Small intestine (tissue), 7 donors: ENCODE results near the gene TFB1M. TPM values are rescaled to one million over a fixed set of nuclear protein-coding genes. Genes with fewer than 3 reads are reported as not detected.

Experiments used
- DNase-seq, 2 donors: peaks; one replicate each; pipeline versions ENCODE4 v3.0.0 to v3.0.0-alpha.2; 2013
- FAIRE-seq: peaks from 2 replicates; lab custom pipeline; 2012; peaks lifted over from hg19 to GRCh38; lab: Jason Lieb, UNC
- H3K27ac ChIP-seq, 3 donors: one replicate each; pipeline ENCODE4 v1.5.1; 2013; ENCODE audit warnings: low read length in 2 of 3, mild to moderate bottlenecking in 2 of 3, control low read depth in 1 of 3, inconsistent platforms in 1 of 3, low read depth in 1 of 3, moderate library complexity in 1 of 3
- H3K27me3 ChIP-seq, 3 donors: one replicate each; pipeline ENCODE4 v1.6.1; 2013; ENCODE audit warnings: low read length in 3 of 3, inconsistent platforms in 1 of 3; ENCODE audit not compliant: control insufficient read depth in 3 of 3, insufficient read depth in 3 of 3
- H3K36me3 ChIP-seq, 3 donors: one replicate each; pipeline ENCODE4 v1.6.1; 2013; ENCODE audit warnings: low read length in 3 of 3, inconsistent platforms in 1 of 3, low read depth in 1 of 3, mild to moderate bottlenecking in 1 of 3, moderate library complexity in 1 of 3; ENCODE audit not compliant: control insufficient read depth in 3 of 3, insufficient read depth in 2 of 3
- H3K4me1 ChIP-seq, 3 donors: one replicate each; pipeline ENCODE4 v1.6.1; 2013; ENCODE audit warnings: low read length in 2 of 3, inconsistent platforms in 1 of 3, low read depth in 1 of 3, mild to moderate bottlenecking in 1 of 3, moderate library complexity in 1 of 3; ENCODE audit not compliant: control insufficient read depth in 3 of 3, insufficient read depth in 2 of 3
- H3K4me3 ChIP-seq, 3 donors: one replicate each; pipeline ENCODE4 v1.5.1; 2013; ENCODE audit warnings: low read length in 3 of 3, control low read depth in 1 of 3, inconsistent platforms in 1 of 3, low read depth in 1 of 3, mild to moderate bottlenecking in 1 of 3, moderate library complexity in 1 of 3
- H3K9me3 ChIP-seq, 2 donors: one replicate each; pipeline ENCODE4 v1.6.1; 2013; ENCODE audit warnings: low read depth in 1 of 2, low read length in 1 of 2; ENCODE audit not compliant: control insufficient read depth in 2 of 2, insufficient read depth in 1 of 2
- WGBS, 3 donors: extraction: QIAGEN DNeasy Blood & Tissue Kit; methylation state at CpG; one replicate each; pipeline ENCODE4 v1.1.7; 2013; 5-methylcytosine and 5-hydroxymethylcytosine counted together
- polyA plus RNA-seq, 4 donors: library from polyadenylated mRNA; stranded (reverse) in 3 of 4; unstranded in 1 of 4; fragments of 200-250 nt in 3 of 4; fragments of 120-200 nt in 1 of 4; gene quantifications; one replicate each; pipeline versions ENCODE4 v1.2.1 to v1.2.3, GENCODE V29; 2013
- donor health status: healthy with polysubstance abuse.
- donor health status: control.
- donor health status: control.
- donor health status: Bipolar disorder and iron deficiency.
- donor health status: healthy.

Gene TFB1M
- polyA plus RNA-seq, 4 donors = 5.4 to 16.5 (median 14.3) TPM

DNA sequence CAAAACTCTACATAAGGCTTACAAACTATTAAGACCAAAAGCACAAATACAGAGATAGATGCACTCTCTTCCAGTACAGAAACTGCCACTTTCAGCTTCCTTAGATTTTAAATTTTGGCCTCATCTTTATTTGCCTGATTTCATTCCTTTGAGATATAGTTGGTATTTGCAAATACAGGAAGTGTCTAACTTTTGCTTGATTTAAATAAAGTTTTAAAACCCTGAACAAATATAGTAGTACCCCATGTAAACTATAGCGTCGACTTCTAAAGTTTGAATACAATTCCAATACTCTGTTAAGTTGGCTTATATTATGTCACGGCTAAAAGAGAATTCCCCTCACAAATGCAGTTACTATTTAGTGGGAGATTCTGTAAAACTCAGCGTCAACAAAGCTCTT is 51.6 kb downstream of the TFB1M start:
- no peak for FAIRE-seq
- no peaks in the 10 kb centered on the region for H3K4me1 ChIP-seq
- no peaks in the 10 kb centered on the region for H3K9me3 ChIP-seq
- H3K27me3 ChIP-seq = no peaks in the 10 kb centered on the region
- no peak overlapping the region for H3K27ac ChIP-seq
- no peak for DNase-seq
- 90 to 97% (median 97%) methylated on average over 4 of the region's 4 CpGs for WGBS, 3 donors
- H3K36me3 ChIP-seq = peaks cover 0 to 37% (median 10%) of the 10 kb centered on the region in 3 donors
- H3K4me3 ChIP-seq = no peak overlapping the region

DNA sequence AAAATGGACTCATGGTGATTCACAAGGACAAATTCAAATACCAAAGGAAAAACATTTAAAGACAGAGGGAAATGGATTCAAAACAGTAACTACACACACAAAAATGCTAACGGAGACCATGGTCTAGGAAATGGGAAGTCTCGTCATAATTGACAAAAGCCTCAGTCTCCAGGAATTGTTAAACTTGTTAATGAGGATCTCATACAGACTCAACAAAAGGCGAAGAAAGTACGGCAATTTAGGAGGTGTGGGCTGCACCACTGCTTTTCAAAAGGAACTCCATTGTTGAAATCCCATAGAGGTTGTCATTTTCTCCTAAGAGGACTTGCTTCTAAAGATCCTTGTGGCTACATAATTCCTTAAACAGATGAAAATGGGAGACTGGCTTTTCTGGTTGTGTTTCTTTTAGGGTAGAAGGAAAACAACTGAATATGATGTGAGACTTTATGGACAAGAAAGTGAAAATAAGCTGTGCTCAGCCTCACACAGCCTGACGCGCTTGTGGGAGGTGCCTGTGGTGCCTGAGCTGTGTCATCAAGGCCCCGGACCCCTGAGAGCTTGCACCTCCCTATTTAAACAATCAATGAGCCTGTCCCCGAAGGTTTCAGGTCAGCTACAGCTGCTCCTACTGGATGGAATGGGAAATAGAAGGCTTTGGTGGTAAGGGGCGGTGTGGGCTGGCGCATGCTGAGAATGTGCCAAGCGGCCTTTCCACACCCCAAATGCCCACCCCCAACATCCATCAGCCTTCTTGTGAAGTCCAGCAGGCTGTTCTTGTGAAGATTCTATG is 53.0 kb downstream of the TFB1M start:
- Histone ChIP-seq H3K27ac (no peak overlapping the region), H3K4me3 (no peak overlapping the region), H3K9me3 (no peaks in the 10 kb centered on the region), H3K27me3 (no peaks in the 10 kb centered on the region), H3K36me3 (peaks cover 3 to 41% (median 14%) of the 10 kb centered on the region in 3 donors), H3K4me1 (no peaks in the 10 kb centered on the region)
- DNase-seq (no peak), FAIRE-seq (no peak)
- 88 to 94% (median 91%) methylated on average over 11 of the region's 11 CpGs for WGBS, 3 donors

DNA sequence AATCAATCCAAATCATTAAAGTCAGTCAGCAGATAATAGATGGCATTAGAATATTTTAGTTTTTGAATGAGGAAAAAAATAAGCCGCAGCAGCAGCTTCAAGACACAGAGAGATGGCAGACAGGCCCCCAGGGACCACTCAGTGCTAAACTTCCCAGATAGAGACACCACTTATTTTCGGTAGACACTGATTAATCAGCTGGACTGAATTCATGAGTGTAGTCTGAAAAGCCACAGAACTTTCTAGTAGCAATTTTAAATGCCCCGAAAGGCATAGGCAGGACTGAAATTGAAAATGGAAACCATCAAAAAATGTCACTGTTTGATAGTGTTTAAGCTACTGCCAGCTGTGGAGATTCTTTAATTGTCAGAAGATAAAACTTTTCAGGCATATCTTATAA is 53.6 kb downstream of the TFB1M start:
- H3K4me3 ChIP-seq = no peak overlapping the region
- H3K27ac ChIP-seq = no peak overlapping the region
- 52 to 69% (median 64%) methylated on average over 3 of the region's 3 CpGs for WGBS, 3 donors
- no peaks in the 10 kb centered on the region for H3K4me1 ChIP-seq
- peaks cover 3 to 41% (median 14%) of the 10 kb centered on the region in 3 donors for H3K36me3 ChIP-seq
- DNase-seq = no peak
- FAIRE-seq = no peak
- H3K9me3 ChIP-seq = no peaks in the 10 kb centered on the region
- H3K27me3 ChIP-seq = no peaks in the 10 kb centered on the region

DNA sequence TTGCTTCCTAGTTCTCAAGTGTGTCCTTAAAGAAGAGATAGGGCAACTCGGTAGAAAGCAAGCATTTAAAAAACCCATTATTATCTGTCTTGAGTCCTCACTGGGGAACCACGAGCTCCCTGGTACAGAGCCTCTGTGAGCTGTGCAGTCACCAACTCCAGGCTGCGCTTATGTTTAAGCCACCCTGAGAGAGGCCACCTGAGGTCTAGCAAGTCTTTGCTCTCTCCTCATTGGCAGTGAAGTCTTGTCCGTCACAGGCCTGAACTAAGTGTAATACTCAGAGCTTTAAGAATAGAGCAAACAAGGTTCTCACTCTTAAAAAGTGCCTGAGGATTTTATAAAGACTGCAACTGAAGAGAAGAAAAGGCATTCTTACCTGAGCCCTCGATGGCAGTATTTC is 54.4 kb downstream of the TFB1M start:
- Histone ChIP-seq H3K4me3 (no peak overlapping the region), H3K27ac (no peak overlapping the region), H3K27me3 (no peaks in the 10 kb centered on the region), H3K36me3 (peaks cover 3 to 42% (median 16%) of the 10 kb centered on the region in 3 donors), H3K9me3 (no peaks in the 10 kb centered on the region), H3K4me1 (no peaks in the 10 kb centered on the region)
- FAIRE-seq (no peak), DNase-seq (no peak)
- WGBS, 3 donors = 90 to 92% (median 91%) methylated on average over 5 of the region's 5 CpGs

DNA sequence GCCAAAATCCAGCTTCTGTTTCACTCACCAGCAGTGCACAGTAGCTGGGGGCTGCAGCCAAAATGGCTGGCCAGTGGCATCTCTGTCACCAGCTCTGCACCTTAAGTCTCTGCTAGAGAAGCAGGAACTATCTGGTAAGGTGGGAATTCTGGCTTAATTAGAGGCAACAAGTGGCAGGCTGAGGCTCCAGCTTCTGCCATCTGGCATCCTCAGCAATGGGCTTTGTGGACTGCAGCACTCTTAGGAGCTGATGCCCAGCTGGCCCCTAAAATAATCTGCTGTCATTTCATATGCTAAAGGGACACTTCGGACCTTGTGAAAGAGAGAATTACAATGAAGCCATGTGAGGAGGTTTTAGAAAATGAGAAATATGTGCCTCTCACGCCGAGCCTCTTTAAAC is 55.1 kb downstream of the TFB1M start:
- H3K27me3 ChIP-seq = no peaks in the 10 kb centered on the region
- FAIRE-seq = no peak
- no peaks in the 10 kb centered on the region for H3K4me1 ChIP-seq
- no peak overlapping the region for H3K4me3 ChIP-seq
- WGBS, 3 donors = 95 to 97% (median 96%) methylated on average over 3 of the region's 3 CpGs
- no peak overlapping the region for H3K27ac ChIP-seq
- no peaks in the 10 kb centered on the region for H3K9me3 ChIP-seq
- peaks cover 3 to 42% (median 22%) of the 10 kb centered on the region in 3 donors for H3K36me3 ChIP-seq
- DNase-seq = no peak

DNA sequence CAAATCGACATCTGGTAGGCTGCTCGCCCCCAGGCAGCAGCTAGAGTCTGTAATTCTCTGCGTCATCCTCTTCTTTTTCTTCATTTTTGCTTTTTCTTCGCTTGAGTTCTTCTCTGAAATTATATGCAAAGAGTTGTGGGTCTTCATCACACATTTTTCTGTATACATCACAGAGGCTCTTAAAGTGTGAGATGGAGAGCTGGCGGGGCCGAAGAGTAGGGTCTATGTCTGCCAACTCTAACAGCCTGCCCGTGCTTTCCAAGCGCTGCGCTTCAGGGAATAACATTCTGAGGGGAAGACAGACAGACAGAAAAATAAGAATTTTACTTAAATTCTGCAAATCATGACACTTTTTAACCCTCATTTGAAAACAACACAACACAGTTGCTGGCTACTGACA is 56.5 kb downstream of the TFB1M start:
- Histone ChIP-seq H3K27ac (no peak overlapping the region), H3K27me3 (no peaks in the 10 kb centered on the region), H3K9me3 (no peaks in the 10 kb centered on the region), H3K4me1 (no peaks in the 10 kb centered on the region), H3K4me3 (no peak overlapping the region), H3K36me3 (peaks cover 4 to 45% (median 26%) of the 10 kb centered on the region in 3 donors)
- DNase-seq (no peak), FAIRE-seq (no peak)
- WGBS, 3 donors = 89 to 98% (median 96%) methylated on average over 9 of the region's 9 CpGs

DNA sequence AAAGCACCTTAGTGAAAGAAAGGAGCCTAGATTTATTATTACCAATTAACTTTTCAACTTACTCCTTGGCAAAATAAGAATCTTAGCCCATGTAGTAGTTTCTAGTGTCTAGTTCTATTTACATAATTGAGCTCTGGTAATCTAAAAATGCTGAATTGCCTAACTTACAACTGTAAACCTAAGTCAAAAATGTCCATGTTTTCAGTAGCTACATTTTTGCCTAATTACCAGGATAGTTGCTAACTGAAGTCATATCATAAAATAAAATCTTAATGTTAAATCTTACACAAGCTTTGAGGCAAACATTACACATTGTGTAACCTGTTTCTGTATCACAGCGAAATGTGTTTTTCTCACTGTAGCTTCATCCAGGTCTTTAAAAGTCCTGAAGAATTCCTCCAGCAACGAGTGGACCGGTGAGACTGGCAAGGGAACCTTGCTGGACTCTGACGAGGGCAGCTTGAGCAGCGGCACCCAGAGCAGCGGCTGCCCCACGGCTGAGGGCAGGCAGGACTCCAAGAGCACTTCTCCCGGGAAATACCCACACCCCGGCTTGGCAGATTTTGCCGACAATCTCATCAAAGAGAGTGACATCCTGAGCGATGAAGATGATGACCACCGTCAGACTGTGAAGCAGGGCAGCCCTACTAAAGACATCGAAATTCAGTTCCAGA is 58.0 kb downstream of the TFB1M start:
- Histone ChIP-seq H3K4me3 (no peak overlapping the region), H3K36me3 (peaks cover 6 to 53% (median 29%) of the 10 kb centered on the region in 3 donors), H3K27me3 (no peaks in the 10 kb centered on the region), H3K4me1 (no peaks in the 10 kb centered on the region), H3K27ac (no peak overlapping the region), H3K9me3 (no peaks in the 10 kb centered on the region)
- FAIRE-seq (no peak), DNase-seq (no peak)
- 86 to 87% (median 87%) methylated on average over 13 of the region's 13 CpGs for WGBS, 3 donors

DNA sequence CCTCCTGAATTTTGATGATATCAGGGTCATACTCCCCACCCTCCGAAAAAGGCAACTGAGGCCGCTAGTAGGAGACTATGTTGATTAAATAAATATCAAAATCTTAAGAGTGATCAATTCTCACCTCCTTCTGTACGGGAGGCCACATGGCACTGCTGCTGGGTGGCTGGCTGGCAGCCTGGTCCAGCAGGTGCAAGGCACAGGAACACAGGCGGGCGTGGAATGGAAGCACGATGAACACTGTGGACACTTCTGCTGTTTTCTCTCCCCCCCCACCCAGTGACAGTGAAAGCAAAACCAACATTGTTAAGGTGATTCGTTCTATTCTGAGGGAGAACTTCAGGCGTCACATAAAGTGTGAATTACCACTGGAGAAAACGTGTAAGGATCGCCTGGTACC is 60.1 kb downstream of the TFB1M start:
- H3K4me1 ChIP-seq = no peaks in the 10 kb centered on the region
- 62 to 86% (median 71%) methylated on average over 10 of the region's 10 CpGs for WGBS, 3 donors
- no peak for DNase-seq
- peaks cover 6 to 56% (median 27%) of the 10 kb centered on the region in 3 donors for H3K36me3 ChIP-seq
- H3K27ac ChIP-seq = no peak overlapping the region
- no peak for FAIRE-seq
- no peak overlapping the region for H3K4me3 ChIP-seq
- H3K27me3 ChIP-seq = no peaks in the 10 kb centered on the region
- H3K9me3 ChIP-seq = no peaks in the 10 kb centered on the region
